HG03159 (cell line): ENCODE measurements around the gene DNAJA3.

Source experiments
- ATAC-seq: cut with Tn5 transposase; IDR thresholded peaks from one replicate; pipeline ENCODE4 v1.9.1; 2021; ENCODE audit warnings: mild to moderate bottlenecking, moderate library complexity; ENCODE audit not compliant: unreplicated experiment

Gene DNAJA3

GRCh38 chr16:4472880-4473279, 47.2 kb downstream of the DNAJA3 start:
- ATAC-seq: no peak

GRCh38 chr16:4474192-4474961, 48.7 kb downstream of the DNAJA3 start, which contains the start of gene NMRAL1:
NMRAL1 (minus strand) TSS chr16:4474625; CDS start chr16:4474132, 493 bp downstream.
- peak; percentile 46 for ATAC-seq

GRCh38 chr16:4475880-4476788, 50.5 kb downstream of the DNAJA3 start, which contains the start of gene HMOX2:
HMOX2 (plus strand) TSS chr16:4476398; CDS start chr16:4505525, 29,127 bp downstream.
- peak; percentile 81 for ATAC-seq

- ATAC-seq: no peak
Observed at GRCh38 chr16:4477966-4478365, 52.3 kb downstream of the DNAJA3 start.

GRCh38 chr16:4481526-4481925, 55.9 kb downstream of the DNAJA3 start:
- ATAC-seq: no peak

- no peak for ATAC-seq
Observed at GRCh38 chr16:4481963-4482362, 56.3 kb downstream of the DNAJA3 start.

GRCh38 chr16:4486126-4486893, 60.6 kb downstream of the DNAJA3 start:
- ATAC-seq: no peak

GRCh38 chr16:4487955-4488498, 62.4 kb downstream of the DNAJA3 start:
- ATAC-seq: no peak

GRCh38 chr16:4488499-4488967, 62.9 kb downstream of the DNAJA3 start:
- ATAC-seq: no peak

- no peak for ATAC-seq
Observed at GRCh38 chr16:4489030-4489429, 63.4 kb downstream of the DNAJA3 start.

- ATAC-seq: no peak
Observed at GRCh38 chr16:4491898-4492297, 66.2 kb downstream of the DNAJA3 start.

GRCh38 chr16:4494746-4495490, 69.2 kb downstream of the DNAJA3 start:
- no peak for ATAC-seq

GRCh38 chr16:4495766-4496165, 70.1 kb downstream of the DNAJA3 start:
- ATAC-seq: no peak

GRCh38 chr16:4496305-4496704, 70.6 kb downstream of the DNAJA3 start:
- no peak for ATAC-seq

GRCh38 chr16:4498546-4499195, 73.0 kb downstream of the DNAJA3 start:
- ATAC-seq: no peak

- ATAC-seq: no peak
Observed at GRCh38 chr16:4499196-4499555, 73.5 kb downstream of the DNAJA3 start.

GRCh38 chr16:4500272-4500671, 74.6 kb downstream of the DNAJA3 start:
- no peak for ATAC-seq

- ATAC-seq: no peak
Observed at GRCh38 chr16:4501071-4501478, 75.4 kb downstream of the DNAJA3 start.

GRCh38 chr16:4505356-4506147, 79.9 kb downstream of the DNAJA3 start:
- ATAC-seq: peak; percentile 78
